HEK293T (cell line): Measurements from ENCODE around the gene NANOS1.

Source experiments
- ARNT ChIP-seq: fragments of 450-650 bp; IDR thresholded peaks from 2 replicates; pipeline ENCODE4 v1.6.1; 2017; ENCODE audit warnings: mild to moderate bottlenecking
- BHLHE40 ChIP-seq: fragments of 450-650 bp; IDR thresholded peaks from 2 replicates; pipeline ENCODE4 v1.6.1; 2016; ENCODE audit warnings: mild to moderate bottlenecking, moderate library complexity, borderline replicate concordance
- CTBP1 ChIP-seq: fragments of 450-650 bp; IDR thresholded peaks from 2 replicates; pipeline ENCODE4 v1.6.1; 2016; ENCODE audit warnings: borderline replicate concordance
- ELF4 ChIP-seq: fragments of 450-650 bp; IDR thresholded peaks from 2 replicates; pipeline ENCODE4 v1.6.1; 2017; ENCODE audit warnings: antibody characterized with exemption
- FOXA1 ChIP-seq: fragments of 450-650 bp; IDR thresholded peaks from 2 replicates; pipeline ENCODE4 v1.6.1; 2016; ENCODE audit warnings: mild to moderate bottlenecking
- FOXK2 ChIP-seq: fragments of 450-650 bp; IDR thresholded peaks from 2 replicates; pipeline ENCODE4 v1.6.1; 2016; ENCODE audit warnings: mild to moderate bottlenecking
- FOXM1 ChIP-seq: fragments of 450-650 bp; IDR thresholded peaks from 2 replicates; pipeline ENCODE4 v1.6.1; 2017; ENCODE audit warnings: mild to moderate bottlenecking, borderline replicate concordance
- LEF1 ChIP-seq: fragments of 450-650 bp; IDR thresholded peaks from 2 replicates; pipeline ENCODE4 v1.6.1; 2017; ENCODE audit warnings: mild to moderate bottlenecking, borderline replicate concordance
- NFRKB ChIP-seq: fragments of 450-650 bp; IDR thresholded peaks from 2 replicates; pipeline ENCODE4 v1.6.1; 2016; ENCODE audit warnings: mild to moderate bottlenecking, moderate library complexity
- SP1 ChIP-seq: fragments of 450-650 bp; IDR thresholded peaks from 2 replicates; pipeline ENCODE4 v1.6.1; 2017
- SUZ12 ChIP-seq: fragments of 450-650 bp; IDR thresholded peaks from 2 replicates; pipeline ENCODE4 v1.6.1; 2016; ENCODE audit warnings: mild to moderate bottlenecking
- TARDBP ChIP-seq: fragments of 450-650 bp; IDR thresholded peaks from 2 replicates; pipeline ENCODE4 v1.6.1; 2016
- ZNF384 ChIP-seq: fragments of 450-650 bp; IDR thresholded peaks from 2 replicates; pipeline ENCODE4 v1.6.1; 2016

DNA sequence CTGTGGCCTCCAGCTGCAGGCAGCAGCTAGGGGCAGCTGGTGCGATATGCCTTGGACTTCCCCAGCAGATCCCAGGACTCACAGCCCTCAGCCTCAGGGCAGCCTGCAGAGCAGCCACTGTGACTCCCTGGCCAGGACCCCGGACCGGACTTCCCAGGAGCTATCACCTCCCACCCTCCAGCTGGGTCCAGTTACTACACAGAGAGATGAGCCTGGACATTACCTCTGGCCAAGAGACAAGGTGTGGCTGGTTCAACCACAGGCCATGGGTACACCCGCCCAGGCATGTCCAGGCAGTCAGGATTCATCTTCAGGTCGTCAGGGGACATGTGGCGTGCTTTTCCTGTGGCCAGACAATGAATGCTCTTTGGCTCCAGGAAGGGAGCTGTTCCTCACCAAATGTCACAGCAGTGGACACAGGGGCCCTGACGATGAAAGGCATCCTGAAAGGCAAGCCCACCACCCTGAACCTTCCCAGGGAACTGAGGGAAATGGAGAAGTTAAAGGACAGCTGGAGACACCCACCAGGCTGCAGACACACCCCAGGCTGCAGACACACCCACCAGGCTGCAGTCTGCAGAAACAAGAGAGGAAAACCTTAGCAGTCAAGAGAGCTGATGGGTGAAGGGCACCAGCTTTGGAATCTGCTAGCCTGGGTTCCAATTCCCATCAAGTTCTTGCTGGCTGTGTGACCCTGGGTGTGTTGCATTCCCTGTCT, 25.8 kb upstream of the NANOS1 start:
- TF ChIP-seq CTBP1 (no peak), SP1 (no peak), FOXA1 (no peak), SUZ12 (no peak), ZNF384 (no peak), NFRKB (no peak), TARDBP (no peak), FOXK2 (no peak), BHLHE40 (no peak), FOXM1 (no peak), ELF4 (no peak), LEF1 (no peak), ARNT (no peak)
